ENCODE results near the gene FRG2B. TPM values are rescaled to one million over a fixed set of nuclear protein-coding genes. Genes with fewer than 3 reads are reported as not detected.

Gene FRG2B
- polyA plus RNA-seq, 1 of the 3 experiments (the other 2 are of a cell fraction): not detected

DNA sequence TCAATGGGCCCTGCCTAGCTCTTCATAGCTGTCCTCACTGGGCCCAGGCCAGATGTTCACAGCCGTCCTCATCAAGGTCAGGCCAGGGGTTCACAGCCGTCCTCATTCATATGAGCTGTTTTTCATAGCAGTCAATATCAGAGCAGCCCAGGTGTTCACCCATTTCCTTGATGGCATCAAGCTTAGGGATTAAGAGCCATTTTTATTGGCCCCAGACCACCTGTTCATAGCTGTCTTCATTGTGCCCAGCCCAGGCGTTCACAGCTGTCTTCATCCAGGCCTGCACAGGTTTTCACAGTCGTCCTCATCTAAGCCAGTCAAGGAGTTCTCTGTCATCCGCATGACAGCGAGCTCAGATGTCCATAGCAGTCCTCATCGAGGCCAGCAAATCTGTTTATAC lies 9.4 kb downstream of the FRG2B start (continued):
- TF ChIP-seq FOXM1 (IDR thresholded peaks at IDR 0.05; ENCODE audit: low read depth): no peak
- no peak for TF ChIP-seq ELF1 (IDR thresholded peaks at IDR 0.05)
- TF ChIP-seq MXI1 (IDR thresholded peaks at IDR 0.05; ENCODE audit: low read depth, low read length): no peak
- TF ChIP-seq, protein P1, sequence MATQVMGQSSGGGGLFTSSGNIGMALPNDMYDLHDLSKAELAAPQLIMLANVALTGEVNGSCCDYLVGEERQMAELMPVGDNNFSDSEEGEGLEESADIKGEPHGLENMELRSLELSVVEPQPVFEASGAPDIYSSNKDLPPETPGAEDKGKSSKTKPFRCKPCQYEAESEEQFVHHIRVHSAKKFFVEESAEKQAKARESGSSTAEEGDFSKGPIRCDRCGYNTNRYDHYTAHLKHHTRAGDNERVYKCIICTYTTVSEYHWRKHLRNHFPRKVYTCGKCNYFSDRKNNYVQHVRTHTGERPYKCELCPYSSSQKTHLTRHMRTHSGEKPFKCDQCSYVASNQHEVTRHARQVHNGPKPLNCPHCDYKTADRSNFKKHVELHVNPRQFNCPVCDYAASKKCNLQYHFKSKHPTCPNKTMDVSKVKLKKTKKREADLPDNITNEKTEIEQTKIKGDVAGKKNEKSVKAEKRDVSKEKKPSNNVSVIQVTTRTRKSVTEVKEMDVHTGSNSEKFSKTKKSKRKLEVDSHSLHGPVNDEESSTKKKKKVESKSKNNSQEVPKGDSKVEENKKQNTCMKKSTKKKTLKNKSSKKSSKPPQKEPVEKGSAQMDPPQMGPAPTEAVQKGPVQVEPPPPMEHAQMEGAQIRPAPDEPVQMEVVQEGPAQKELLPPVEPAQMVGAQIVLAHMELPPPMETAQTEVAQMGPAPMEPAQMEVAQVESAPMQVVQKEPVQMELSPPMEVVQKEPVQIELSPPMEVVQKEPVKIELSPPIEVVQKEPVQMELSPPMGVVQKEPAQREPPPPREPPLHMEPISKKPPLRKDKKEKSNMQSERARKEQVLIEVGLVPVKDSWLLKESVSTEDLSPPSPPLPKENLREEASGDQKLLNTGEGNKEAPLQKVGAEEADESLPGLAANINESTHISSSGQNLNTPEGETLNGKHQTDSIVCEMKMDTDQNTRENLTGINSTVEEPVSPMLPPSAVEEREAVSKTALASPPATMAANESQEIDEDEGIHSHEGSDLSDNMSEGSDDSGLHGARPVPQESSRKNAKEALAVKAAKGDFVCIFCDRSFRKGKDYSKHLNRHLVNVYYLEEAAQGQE (IDR thresholded peaks at IDR 0.05; ENCODE audit: low read depth, low read length): no peak

DNA sequence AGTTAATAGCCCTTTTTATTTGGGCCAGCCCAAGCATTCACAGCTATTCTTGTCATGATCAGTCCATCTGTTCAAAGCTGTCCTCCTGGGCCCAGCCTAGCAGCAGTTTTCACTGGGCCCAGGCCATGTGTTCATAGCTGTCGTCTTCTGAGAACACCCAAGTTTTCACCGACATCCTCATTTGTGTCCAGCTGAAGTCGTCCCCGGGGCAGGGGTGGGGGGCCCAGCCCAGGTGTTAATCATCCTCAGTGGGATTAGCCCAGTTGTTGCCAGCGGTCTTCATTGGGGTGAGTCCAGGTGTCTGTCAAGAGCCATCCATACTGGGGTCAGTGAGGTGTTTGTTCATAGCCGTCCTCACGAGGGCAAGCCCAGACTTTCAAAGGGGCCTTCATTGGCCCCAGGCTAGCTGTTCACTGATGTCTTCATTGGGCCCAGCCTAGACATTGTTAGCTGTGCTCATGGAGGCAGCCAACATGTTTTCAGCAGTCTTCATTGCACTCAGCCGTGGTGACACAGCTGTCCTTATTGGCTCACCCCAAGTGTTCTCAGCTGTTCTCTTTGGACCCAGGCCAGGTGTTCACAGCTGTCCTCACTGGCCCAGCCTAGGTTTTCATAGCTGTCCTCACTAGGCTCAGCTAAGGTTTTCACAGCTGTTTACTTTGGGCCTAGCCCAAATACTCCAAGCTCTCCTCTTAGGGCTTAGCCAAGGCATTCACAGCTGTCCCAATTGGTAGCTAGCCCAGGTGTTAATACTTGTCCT lies 10.0 kb downstream of the FRG2B start:
- POLR2A ChIA-PET: no interaction called here

More for the DNA sequence above, 10.0 kb downstream of the FRG2B start:
- H3K27me3 ChIP-seq (ENCODE audit: insufficient read depth): peaks cover 18% of the 10 kb centered on the region; the same call in 1 of the 2 replicates
- no peaks in the 10 kb centered on the region for H3K79me2 ChIP-seq (ENCODE audit: insufficient read depth)
- TF ChIP-seq MEF2A (IDR thresholded peaks at IDR 0.05; ENCODE audit: borderline replicate concordance, low read depth) (no peak), ELF1 (IDR thresholded peaks at IDR 0.05) (no peak), SIN3A (IDR thresholded peaks at IDR 0.05; ENCODE audit: borderline replicate concordance, low read depth, low read length) (no peak), GABPA (IDR thresholded peaks at IDR 0.05; ENCODE audit: low read depth) (no peak), FOXM1 (IDR thresholded peaks at IDR 0.05; ENCODE audit: low read depth) (no peak), NFIC (IDR thresholded peaks at IDR 0.05; ENCODE audit: borderline replicate concordance) (no peak), TCF12 (IDR thresholded peaks at IDR 0.05) (no peak), TEAD4 (IDR thresholded peaks at IDR 0.05; ENCODE audit: borderline replicate concordance, insufficient read depth) (no peak), FOSL2 (IDR thresholded peaks at IDR 0.05; ENCODE audit: borderline replicate concordance, low read depth) (no peak), EZH2phosphoT487 (IDR thresholded peaks at IDR 0.05; ENCODE audit: borderline replicate concordance, low read depth) (no peak), RXRA (IDR thresholded peaks at IDR 0.05; ENCODE audit: borderline replicate concordance, low read depth) (no peak), SMC3 (IDR thresholded peaks at IDR 0.05; ENCODE audit: low read depth, low read length) (no peak), RFX5 (IDR thresholded peaks at IDR 0.05; ENCODE audit: low read length) (no peak), NRF1 (IDR thresholded peaks at IDR 0.05; ENCODE audit: low read depth, low read length) (no peak), EP300 (IDR thresholded peaks at IDR 0.05; ENCODE audit: borderline replicate concordance in 1 of 2, low read depth in 1 of 2, low read length in 1 of 2) (no peak), JUND (IDR thresholded peaks at IDR 0.05) (no peak), YY1 (IDR thresholded peaks at IDR 0.05; ENCODE audit: low read depth) (no peak)
- TF ChIP-seq, protein P2, sequence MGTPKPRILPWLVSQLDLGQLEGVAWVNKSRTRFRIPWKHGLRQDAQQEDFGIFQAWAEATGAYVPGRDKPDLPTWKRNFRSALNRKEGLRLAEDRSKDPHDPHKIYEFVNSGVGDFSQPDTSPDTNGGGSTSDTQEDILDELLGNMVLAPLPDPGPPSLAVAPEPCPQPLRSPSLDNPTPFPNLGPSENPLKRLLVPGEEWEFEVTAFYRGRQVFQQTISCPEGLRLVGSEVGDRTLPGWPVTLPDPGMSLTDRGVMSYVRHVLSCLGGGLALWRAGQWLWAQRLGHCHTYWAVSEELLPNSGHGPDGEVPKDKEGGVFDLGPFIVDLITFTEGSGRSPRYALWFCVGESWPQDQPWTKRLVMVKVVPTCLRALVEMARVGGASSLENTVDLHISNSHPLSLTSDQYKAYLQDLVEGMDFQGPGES (IDR thresholded peaks at IDR 0.05; ENCODE audit: low read depth, low read length): no peak
- TF ChIP-seq, protein P3, sequence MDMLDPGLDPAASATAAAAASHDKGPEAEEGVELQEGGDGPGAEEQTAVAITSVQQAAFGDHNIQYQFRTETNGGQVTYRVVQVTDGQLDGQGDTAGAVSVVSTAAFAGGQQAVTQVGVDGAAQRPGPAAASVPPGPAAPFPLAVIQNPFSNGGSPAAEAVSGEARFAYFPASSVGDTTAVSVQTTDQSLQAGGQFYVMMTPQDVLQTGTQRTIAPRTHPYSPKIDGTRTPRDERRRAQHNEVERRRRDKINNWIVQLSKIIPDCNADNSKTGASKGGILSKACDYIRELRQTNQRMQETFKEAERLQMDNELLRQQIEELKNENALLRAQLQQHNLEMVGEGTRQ (IDR thresholded peaks at IDR 0.05; ENCODE audit: borderline replicate concordance, low read depth, low read length): no peak
- TF ChIP-seq, protein P1 (IDR thresholded peaks at IDR 0.05; ENCODE audit: low read depth, low read length): no peak
- no peaks in the 10 kb centered on the region for H3K36me3 ChIP-seq (replicated peaks in 1 of 2; ENCODE audit: control insufficient read depth in 1 of 2, insufficient read depth in 2 of 2, low read length in 1 of 2)
- no peak overlapping the region for H3K9ac ChIP-seq
- CTCF ChIA-PET: interaction anchor here (1.0 to 3.7 kb wide), 5 partner anchors 8 to 287 kb away, joined by 4 to 24 read pairs (median 4); no protein-coding TSS in a partner anchor
- WGBS (ENCODE audit: low lambda C conversion rate): 78% methylated on average over 8 of the region's 8 CpGs
- no peaks in the 10 kb centered on the region for H3F3A ChIP-seq (replicated peaks; ENCODE audit: insufficient read depth)
- no peaks in the 10 kb centered on the region for H4K20me1 ChIP-seq (ENCODE audit: insufficient read depth)
- no peaks in the 10 kb centered on the region for H3K9me3 ChIP-seq
- H3K4me1 ChIP-seq (ENCODE audit: control insufficient read depth in 1 of 2, insufficient read depth in 2 of 2, low read depth in 1 of 2, low read length in 1 of 2): no peaks in the 10 kb centered on the region
- no peak overlapping the region for H3K27ac ChIP-seq (ENCODE audit: low read depth in 2 of 2, low read length in 1 of 2)
- H2AFZ ChIP-seq (ENCODE audit: low read depth): no peak overlapping the region
- no peak for DNase-seq
- no peak overlapping the region for H3K4me2 ChIP-seq
- H3K4me3 ChIP-seq (ENCODE audit: low read depth in 2 of 2, low read length in 1 of 2): no peak overlapping the region
- no peaks in the 10 kb centered on the region for H3K9me2 ChIP-seq

Measured in SK-N-SH (cell line).